ENCODE results near the gene ELF5. TPM values are rescaled to one million over a fixed set of nuclear protein-coding genes. Genes with fewer than 3 reads are reported as not detected.

Gene ELF5
- total and polyA plus RNA-seq, 2 donors (not counting 1 experiment from before 2014, with no cell fraction given) = not detected

GRCh38 chr11:34431979-34432378, 81.6 kb downstream of the ELF5 start:
- H4K20me1 ChIP-seq (ENCODE audit: control insufficient read depth, extremely low read depth, insufficient read depth, low read length) = no peaks in the 10 kb centered on the region
- H2AFZ ChIP-seq (ENCODE audit: low read length) = no peak overlapping the region
- no peaks in the 10 kb centered on the region for H3K36me3 ChIP-seq (ENCODE audit: control insufficient read depth, insufficient read depth, low read length)
- H3K27ac ChIP-seq (ENCODE audit: insufficient read depth, low read length) = no peak overlapping the region
- peaks cover 9% of the 10 kb centered on the region for H3K4me1 ChIP-seq (ENCODE audit: control insufficient read depth, extremely low read depth, insufficient read depth, low read length)
- no peak overlapping the region for H3K4me2 ChIP-seq (ENCODE audit: extremely low read depth, insufficient read depth, low read length)
- no peaks in the 10 kb centered on the region for H3K79me2 ChIP-seq (ENCODE audit: control insufficient read depth, insufficient read depth, low read length)
- no peaks in the 10 kb centered on the region for H3K27me3 ChIP-seq (ENCODE audit: control insufficient read depth, insufficient read depth, low read length)
- no peak for DNase-seq (ENCODE audit: low read depth in 2 of 2)
- TF ChIP-seq EZH2 (IDR thresholded peaks at IDR 0.05; ENCODE audit: low read length, missing control alignments) (no peak), CTCF (conservative IDR thresholded peaks at IDR 0.05 in 1 of 2, IDR thresholded peaks at IDR 0.05 in 1 of 2; ENCODE audit: low read depth in 1 of 2, low read length in 2 of 2) (no peak)
- H3K9ac ChIP-seq (ENCODE audit: insufficient read depth, low read length) = no peak overlapping the region
- H3K9me3 ChIP-seq (ENCODE audit: control insufficient read depth, insufficient read depth, low read depth, low read length) = no peaks in the 10 kb centered on the region
- no peak overlapping the region for H3K4me3 ChIP-seq (replicated peaks in 1 of 4; ENCODE audit: control extremely low read depth in 1 of 4, insufficient read depth in 1 of 4, low read depth in 3 of 4, low read length in 4 of 4)

Other genes with a start within 250 kb of the ELF5 start
- 2.8 and 5.8 TPM in 2 replicates for gene ABTB2, start 155.8 kb downstream of the ELF5 start, total RNA-seq
- gene ABTB2, start 155.8 kb downstream of the ELF5 start, polyA plus RNA-seq = 1.0 and 3.3 TPM in 2 replicates
- gene CAT, start 74.9 kb downstream of the ELF5 start, total RNA-seq = 64.5 and 93.8 TPM in 2 replicates
- 100 and 113 TPM in 2 replicates for gene CAT, start 74.9 kb downstream of the ELF5 start, polyA plus RNA-seq
- gene EHF, start 107.3 kb upstream of the ELF5 start, total RNA-seq = not detected in 2 replicates
- gene EHF, start 107.3 kb upstream of the ELF5 start, polyA plus RNA-seq = 0.02 and 0.51 TPM in 2 replicates